Lower lobe of right lung (tissue), 2 donors: Measurements from ENCODE around the gene NUDCD2. TPM values are rescaled to one million over a fixed set of nuclear protein-coding genes. Genes with fewer than 3 reads are reported as not detected.

Experiments
- ATAC-seq, 2 donors: fragments of 200-7000 bp; cut with Tn5 transposase; one replicate each; pipeline ENCODE4 v1.9.1; 2020 to 2022; ENCODE audit warnings: mild to moderate bottlenecking in 2 of 2, moderate library complexity in 2 of 2
- DNase-seq: peaks from one replicate; pipeline ENCODE4 v3.0.0-alpha.2; 2020
- H3K27ac ChIP-seq: fragments of 200-600 bp; one replicate; pipeline ENCODE4 v1.8.0; 2022
- H3K27me3 ChIP-seq: fragments of 200-600 bp; one replicate; pipeline ENCODE4 v1.8.0; 2022; ENCODE audit warnings: low read depth
- H3K36me3 ChIP-seq: fragments of 200-600 bp; one replicate; pipeline ENCODE4 v1.8.0; 2022; ENCODE audit warnings: mild to moderate bottlenecking
- H3K4me1 ChIP-seq: fragments of 200-600 bp; one replicate; pipeline ENCODE4 v1.8.0; 2022
- H3K4me3 ChIP-seq: fragments of 200-600 bp; one replicate; pipeline ENCODE4 v1.8.0; 2022; ENCODE audit warnings: mild to moderate bottlenecking
- H3K9me3 ChIP-seq: fragments of 200-600 bp; one replicate; pipeline ENCODE4 v1.8.0; 2022
- intact Hi-C: fragments of 100-400 bp; cut with DNase I; formaldehyde crosslinking; loops from one replicate; pipeline ENCODE4 v1.11.0; 2022
- total RNA-seq: library from RNA; stranded (reverse); fragmentation: NEBNext Ultra II Directional; extraction: Animal tissue kit (Norgen Biotek cat#: 25700); gene quantifications from one replicate; pipeline ENCODE4 v1.2.1, GENCODE V29; 2021
- TF ChIP-seq, protein P1 (sequence below): fragments of 200-600 bp; IDR thresholded peaks from one replicate; pipeline ENCODE4 v1.8.0; 2022; ENCODE audit warnings: antibody characterized with exemption, mild to moderate bottlenecking
- donor health status: DM: no; HTN: yes; CAD: no; lungs with severe emphysema.

The NUDCD2 gene
- total RNA-seq, 1 donor from 2014 or later, result 18.0 TPM

DNA sequence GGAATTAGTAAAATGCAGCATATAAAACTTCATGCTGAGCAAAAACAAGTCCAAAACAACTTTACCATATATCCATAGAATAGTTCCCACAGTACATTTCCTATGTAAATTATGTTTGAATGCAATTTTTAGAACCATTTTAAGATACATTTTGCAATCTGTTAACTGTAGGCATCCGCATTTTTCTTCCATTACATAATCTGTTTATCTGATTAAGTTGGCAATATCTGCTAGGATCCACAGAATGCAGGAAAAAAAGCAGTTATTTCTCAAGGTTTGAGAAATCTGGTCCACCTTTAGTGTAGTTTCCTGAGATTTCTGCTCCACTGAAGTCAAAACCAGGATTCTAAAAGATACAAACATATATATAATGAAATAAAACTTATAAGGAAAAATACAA is 6.2 kb downstream of the NUDCD2 start:
- Histone ChIP-seq H3K36me3 (peaks cover 58% of the 10 kb centered on the region), H3K4me3 (no peak overlapping the region), H3K27me3 (no peaks in the 10 kb centered on the region), H3K27ac (no peak overlapping the region), H3K9me3 (no peaks in the 10 kb centered on the region), H3K4me1 (peaks cover 8% of the 10 kb centered on the region)
- no peak for DNase-seq
- ATAC-seq, result no peak
- TF ChIP-seq, protein P1, sequence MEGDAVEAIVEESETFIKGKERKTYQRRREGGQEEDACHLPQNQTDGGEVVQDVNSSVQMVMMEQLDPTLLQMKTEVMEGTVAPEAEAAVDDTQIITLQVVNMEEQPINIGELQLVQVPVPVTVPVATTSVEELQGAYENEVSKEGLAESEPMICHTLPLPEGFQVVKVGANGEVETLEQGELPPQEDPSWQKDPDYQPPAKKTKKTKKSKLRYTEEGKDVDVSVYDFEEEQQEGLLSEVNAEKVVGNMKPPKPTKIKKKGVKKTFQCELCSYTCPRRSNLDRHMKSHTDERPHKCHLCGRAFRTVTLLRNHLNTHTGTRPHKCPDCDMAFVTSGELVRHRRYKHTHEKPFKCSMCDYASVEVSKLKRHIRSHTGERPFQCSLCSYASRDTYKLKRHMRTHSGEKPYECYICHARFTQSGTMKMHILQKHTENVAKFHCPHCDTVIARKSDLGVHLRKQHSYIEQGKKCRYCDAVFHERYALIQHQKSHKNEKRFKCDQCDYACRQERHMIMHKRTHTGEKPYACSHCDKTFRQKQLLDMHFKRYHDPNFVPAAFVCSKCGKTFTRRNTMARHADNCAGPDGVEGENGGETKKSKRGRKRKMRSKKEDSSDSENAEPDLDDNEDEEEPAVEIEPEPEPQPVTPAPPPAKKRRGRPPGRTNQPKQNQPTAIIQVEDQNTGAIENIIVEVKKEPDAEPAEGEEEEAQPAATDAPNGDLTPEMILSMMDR, result no peak
- intact Hi-C loops, result no loop called here

DNA sequence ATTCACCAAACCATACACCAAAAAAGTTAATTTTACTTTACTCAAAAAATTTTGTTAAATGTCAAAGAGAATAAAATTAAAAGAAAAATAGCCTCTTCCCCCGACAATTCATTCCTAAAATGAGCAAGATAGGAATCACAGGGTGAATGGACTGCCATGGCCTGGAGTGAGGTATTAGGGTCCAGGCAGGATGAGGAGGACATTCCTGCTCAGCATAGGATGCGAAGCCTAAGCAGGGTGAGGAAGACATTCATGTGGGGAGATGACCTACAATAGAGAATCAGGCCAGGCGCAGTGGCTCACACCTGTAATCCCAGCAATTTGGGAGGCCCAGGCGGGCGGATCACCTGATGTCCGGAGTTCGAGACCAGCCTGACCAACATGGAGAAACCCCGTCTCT is 8.4 kb downstream of the NUDCD2 start:
- H3K27ac ChIP-seq, result no peak overlapping the region
- no peak overlapping the region for H3K4me3 ChIP-seq
- H3K9me3 ChIP-seq, result no peaks in the 10 kb centered on the region
- no peak for ATAC-seq
- H3K36me3 ChIP-seq, result peaks cover 68% of the 10 kb centered on the region
- TF ChIP-seq, protein P1, result no peak
- no peaks in the 10 kb centered on the region for H3K4me1 ChIP-seq
- H3K27me3 ChIP-seq, result no peaks in the 10 kb centered on the region
- no peak for DNase-seq
- intact Hi-C loops, result no loop called here

DNA sequence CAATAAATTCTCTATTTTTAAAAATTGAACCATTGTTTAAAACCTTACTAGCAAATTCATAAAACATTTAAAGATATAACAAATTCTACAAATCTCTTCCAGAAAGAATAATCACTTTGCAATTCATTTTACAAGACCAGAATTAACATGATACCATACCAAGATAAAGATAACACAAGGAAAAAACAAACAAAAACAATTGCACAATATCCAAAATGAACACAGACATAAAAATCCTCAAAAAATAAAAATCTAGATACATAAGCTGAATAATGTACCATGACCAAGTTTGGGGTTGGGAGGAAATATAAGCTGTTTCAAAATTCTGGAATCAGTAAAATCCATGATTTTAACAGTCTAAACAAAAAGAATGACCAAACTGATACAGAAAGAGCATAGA is 11.4 kb downstream of the NUDCD2 start:
- no peak overlapping the region for H3K4me3 ChIP-seq
- no peak overlapping the region for H3K27ac ChIP-seq
- H3K9me3 ChIP-seq, result no peaks in the 10 kb centered on the region
- TF ChIP-seq, protein P1, result no peak
- ATAC-seq (no peak), DNase-seq (no peak)
- H3K4me1 ChIP-seq, result no peaks in the 10 kb centered on the region
- intact Hi-C loops, result no loop called here
- peaks cover 70% of the 10 kb centered on the region for H3K36me3 ChIP-seq
- no peaks in the 10 kb centered on the region for H3K27me3 ChIP-seq

DNA sequence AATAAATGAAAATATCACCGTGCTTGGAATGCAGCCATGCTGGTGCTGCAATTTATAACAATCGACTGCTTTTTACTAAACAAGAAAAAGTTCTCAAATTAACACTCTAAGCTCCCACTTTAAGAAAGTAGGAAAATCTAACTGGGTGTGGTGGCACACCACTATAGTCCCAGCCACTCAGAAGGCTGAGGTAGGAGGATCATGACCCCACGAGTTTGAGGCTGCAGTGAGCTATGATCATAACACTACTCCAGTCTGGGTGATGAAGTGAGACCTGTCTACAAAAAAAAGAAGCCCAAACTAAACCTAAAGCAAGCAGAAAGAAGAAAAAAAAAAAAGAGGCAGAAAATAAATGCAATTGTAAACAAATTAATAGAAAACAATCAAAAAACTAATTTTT is 12.0 kb downstream of the NUDCD2 start:
- H3K27ac ChIP-seq, result no peak overlapping the region
- ATAC-seq (no peak), DNase-seq (no peak)
- H3K4me3 ChIP-seq, result no peak overlapping the region
- H3K4me1 ChIP-seq, result no peaks in the 10 kb centered on the region
- intact Hi-C loops, result no loop called here
- peaks cover 71% of the 10 kb centered on the region for H3K36me3 ChIP-seq
- TF ChIP-seq, protein P1, result no peak
- H3K27me3 ChIP-seq, result no peaks in the 10 kb centered on the region
- H3K9me3 ChIP-seq, result no peaks in the 10 kb centered on the region

DNA sequence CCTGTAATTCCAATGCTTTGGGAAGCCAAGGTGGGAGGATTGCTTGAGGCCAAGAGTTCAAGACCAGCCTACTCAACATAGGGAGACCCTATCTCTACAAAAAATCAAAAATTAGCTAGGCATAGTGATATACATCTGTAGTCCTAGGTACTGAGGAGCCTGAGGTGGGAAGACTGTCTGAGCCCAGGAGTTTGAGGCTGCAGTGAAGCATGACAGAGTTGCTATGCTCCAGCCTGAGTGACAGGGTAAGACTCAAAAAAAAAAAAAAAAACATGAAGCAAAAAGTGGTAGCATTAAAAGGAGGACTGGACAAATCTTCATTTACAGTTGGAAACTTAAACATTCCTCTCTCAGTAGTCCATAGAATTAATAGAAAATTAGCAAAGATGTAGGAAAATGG is 12.7 kb downstream of the NUDCD2 start:
- intact Hi-C loops, result no loop called here
- no peaks in the 10 kb centered on the region for H3K4me1 ChIP-seq
- H3K9me3 ChIP-seq, result no peaks in the 10 kb centered on the region
- DNase-seq (no peak), ATAC-seq (no peak)
- TF ChIP-seq, protein P1, result no peak
- peaks cover 71% of the 10 kb centered on the region for H3K36me3 ChIP-seq
- no peak overlapping the region for H3K4me3 ChIP-seq
- no peak overlapping the region for H3K27ac ChIP-seq
- no peaks in the 10 kb centered on the region for H3K27me3 ChIP-seq

DNA sequence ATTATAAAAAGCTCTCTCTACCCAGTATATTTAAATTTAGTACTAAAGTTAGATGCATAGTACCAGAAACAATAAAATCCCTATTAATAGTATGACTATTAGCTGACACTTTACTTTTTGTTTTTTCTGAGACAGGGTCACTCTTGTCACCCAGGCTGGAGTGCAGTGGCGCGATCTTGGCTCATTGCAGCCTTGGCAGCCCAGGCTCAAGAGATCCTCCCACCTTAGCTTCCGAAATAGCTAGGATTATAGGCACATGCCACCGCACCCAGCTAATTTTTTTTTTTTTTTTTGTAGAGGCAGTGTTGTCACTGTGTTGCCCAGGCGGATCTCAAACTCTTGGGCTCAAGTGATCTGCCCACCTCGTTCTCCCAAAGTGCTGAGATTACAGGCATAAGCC is 14.6 kb downstream of the NUDCD2 start:
- H3K4me3 ChIP-seq, result no peak overlapping the region
- H3K36me3 ChIP-seq, result peaks cover 73% of the 10 kb centered on the region
- no peak overlapping the region for H3K27ac ChIP-seq
- no peaks in the 10 kb centered on the region for H3K27me3 ChIP-seq
- ATAC-seq, result no peak
- H3K9me3 ChIP-seq, result no peaks in the 10 kb centered on the region
- TF ChIP-seq, protein P1, result no peak
- DNase-seq, result no peak
- intact Hi-C loops, result no loop called here
- H3K4me1 ChIP-seq, result peaks cover 11% of the 10 kb centered on the region
